Panc1 (cell line): ENCODE results near the gene MRGPRF. TPM values are rescaled to one million over a fixed set of nuclear protein-coding genes. Genes with fewer than 3 reads are reported as not detected.

Experiments
- ATAC-seq: fragments of 200-7000 bp; cut with Tn5 transposase; 2 replicates; pipeline ENCODE4 v1.9.1; 2020; ENCODE audit warnings: mild to moderate bottlenecking, moderate library complexity
- BruUV-seq: library from RNA; stranded (reverse); fragments of 400-500 nt; replicated peaks from 2 replicates; lab custom pipeline; 2021; lab: Mats Ljungman, UMichigan
- CTCF ChIA-PET: fragments of 300-600 bp; sonication (Branson Sonifier 250); formaldehyde crosslinking; loops from one replicate; lab custom pipeline; 2022; ENCODE audit warnings: antibody characterized with exemption; lab: Charles Lee
- POLR2A ChIA-PET: fragments of 300-600 bp; sonication (Branson Sonifier 250); formaldehyde crosslinking; loops from one replicate; lab custom pipeline; 2022; ENCODE audit warnings: antibody characterized with exemption; lab: Charles Lee
- DNase-seq: peaks from one replicate; pipeline ENCODE4 v3.0.0-alpha.2; 2010; ENCODE audit warnings: low read depth, low spot score
- H3K27ac ChIP-seq: 2 replicates; pipeline ENCODE4 v1.5.1; 2011; ENCODE audit warnings: mild to moderate bottlenecking, low read length, inconsistent platforms
- H3K27me3 ChIP-seq: fragments of 200-500 bp; sonication (Bioruptor generic); 2 replicates; pipeline ENCODE4 v1.6.0; 2014; ENCODE audit warnings: low read length, inconsistent platforms; ENCODE audit not compliant: control insufficient read depth, insufficient read depth
- H3K36me3 ChIP-seq: fragments of 200-500 bp; sonication (Bioruptor generic); 2 replicates; pipeline ENCODE4 v1.5.1; 2014; ENCODE audit warnings: inconsistent platforms, mild to moderate bottlenecking, low read length, moderate library complexity; ENCODE audit not compliant: control insufficient read depth, insufficient read depth
- H3K4me1 ChIP-seq: 2 replicates; pipeline ENCODE4 v1.5.1; 2011; ENCODE audit warnings: inconsistent platforms, mild to moderate bottlenecking, low read length, moderate library complexity; ENCODE audit not compliant: control insufficient read depth, insufficient read depth
- H3K4me3 ChIP-seq, 2 experiments: 2 replicates each; pipeline ENCODE4 v1.5.1; 2011 to 2012; ENCODE audit warnings: low read depth in 2 of 2, low read length in 2 of 2, mild to moderate bottlenecking in 2 of 2, inconsistent platforms in 1 of 2, moderate library complexity in 1 of 2
- H3K9me3 ChIP-seq: fragments of 200-500 bp; sonication (Bioruptor generic); 2 replicates; pipeline ENCODE4 v1.5.1; 2014; ENCODE audit warnings: low read depth, mild to moderate bottlenecking, inconsistent platforms, low read length, moderate library complexity; ENCODE audit not compliant: control insufficient read depth, insufficient read depth
- CTCF ChIP-seq: fragments of 450-650 bp; IDR thresholded peaks from 2 replicates; pipeline ENCODE4 v1.5.1; 2017; ENCODE audit warnings: mild to moderate bottlenecking
- POLR2AphosphoS5 ChIP-seq: IDR thresholded peaks from 2 replicates; pipeline ENCODE4 v1.6.1; 2012; ENCODE audit warnings: mild to moderate bottlenecking, low read depth, low read length, moderate library complexity
- REST ChIP-seq, 2 experiments: IDR thresholded peaks; 2 replicates each; pipeline ENCODE4 v1.6.1; 2011 to 2012; ENCODE audit warnings: low read depth in 2 of 2, control low read depth in 1 of 2, low read length in 1 of 2, mild to moderate bottlenecking in 1 of 2, moderate library complexity in 1 of 2; ENCODE audit not compliant: insufficient read depth in 1 of 2
- SIN3A ChIP-seq: IDR thresholded peaks from 2 replicates; pipeline ENCODE4 v1.6.1; 2012; ENCODE audit warnings: low read depth, mild to moderate bottlenecking, low read length, moderate library complexity, borderline replicate concordance; ENCODE audit not compliant: insufficient read depth
- TCF7L2 ChIP-seq: IDR thresholded peaks from 2 replicates; pipeline ENCODE4 v1.6.1; 2011; ENCODE audit warnings: mild to moderate bottlenecking, low read depth, low read length, inconsistent platforms
- in situ Hi-C: cut with HindIII; loops from 2 replicates; pipeline ENCODE4 v1.10.0; 2016; ENCODE audit warnings: low sequenced_read_pairs, low pct_unique_long_range_greater_than_20kb
- intact Hi-C: fragments of 100-400 bp; cut with micrococcal nuclease; formaldehyde crosslinking; loops from one replicate; pipeline ENCODE4 v1.10.0; 2022; ENCODE audit not compliant: unreplicated experiment
- total RNA-seq: library from RNA; stranded (reverse); gene quantifications from one replicate; pipeline ENCODE4 v1.2.1, GENCODE V29; 2021; ENCODE audit not compliant: unreplicated experiment

MRGPRF gene
- total RNA-seq, 1 experiment from 2014 or later: 0.36 TPM

- in situ Hi-C loops: no loop called here
Observed at GRCh38 chr11:69008737-69009440, 4.2 kb downstream of the MRGPRF start.

GRCh38 chr11:69007975-69008381 is 5.1 kb downstream of the MRGPRF start:
- H3K4me1 ChIP-seq: peaks cover 30% of the 10 kb centered on the region
- H3K4me3 ChIP-seq: no peak overlapping the region
- in situ Hi-C loops: no loop called here
- no peaks in the 10 kb centered on the region for H3K9me3 ChIP-seq
- CTCF ChIA-PET: interaction anchor here (0.6 kb wide), 1 partner anchor 359 kb away, joined by 3 read pairs; no protein-coding TSS in a partner anchor
- ATAC-seq: no peak
- no TSS peak for BruUV-seq
- intact Hi-C loops: no loop called here
- no peak overlapping the region for H3K27ac ChIP-seq
- POLR2A ChIA-PET: no interaction called here
- H3K27me3 ChIP-seq: no peaks in the 10 kb centered on the region
- H3K36me3 ChIP-seq: no peaks in the 10 kb centered on the region
- DNase-seq: no peak
- TF ChIP-seq SIN3A (no peak), CTCF (no peak), TCF7L2 (no peak), REST (IDR thresholded peaks at IDR 0.05; ENCODE audit: insufficient read depth in 1 of 2, low read depth in 2 of 2, low read length in 1 of 2) (no peak), POLR2AphosphoS5 (no peak)

More at GRCh38 chr11:69008737-69009440, 4.2 kb downstream of the MRGPRF start:
- Histone ChIP-seq H3K36me3 (no peaks in the 10 kb centered on the region), H3K27ac (no peak overlapping the region), H3K4me3 (no peak overlapping the region), H3K9me3 (no peaks in the 10 kb centered on the region), H3K27me3 (no peaks in the 10 kb centered on the region), H3K4me1 (peaks cover 37% of the 10 kb centered on the region)
- DNase-seq (no peak), ATAC-seq (peak; percentile 40)
- ChIA-PET CTCF (no interaction called here), POLR2A (no interaction called here)
- TF ChIP-seq SIN3A: no peak
- TF ChIP-seq CTCF: no peak
- TF ChIP-seq REST (IDR thresholded peaks at IDR 0.05; ENCODE audit: insufficient read depth in 1 of 2, low read depth in 2 of 2, low read length in 1 of 2): no peak
- no peak for TF ChIP-seq POLR2AphosphoS5
- no peak for TF ChIP-seq TCF7L2
- intact Hi-C loops: no loop called here
- no TSS peak for BruUV-seq
